ENCODE measurements around the gene AHRR.
"Not testable (repeated sequence)": the region's sequence is repeated elsewhere in the genome, so short reads cannot be mapped to it uniquely, and the experiment has no call there.

Gene AHRR

DNA sequence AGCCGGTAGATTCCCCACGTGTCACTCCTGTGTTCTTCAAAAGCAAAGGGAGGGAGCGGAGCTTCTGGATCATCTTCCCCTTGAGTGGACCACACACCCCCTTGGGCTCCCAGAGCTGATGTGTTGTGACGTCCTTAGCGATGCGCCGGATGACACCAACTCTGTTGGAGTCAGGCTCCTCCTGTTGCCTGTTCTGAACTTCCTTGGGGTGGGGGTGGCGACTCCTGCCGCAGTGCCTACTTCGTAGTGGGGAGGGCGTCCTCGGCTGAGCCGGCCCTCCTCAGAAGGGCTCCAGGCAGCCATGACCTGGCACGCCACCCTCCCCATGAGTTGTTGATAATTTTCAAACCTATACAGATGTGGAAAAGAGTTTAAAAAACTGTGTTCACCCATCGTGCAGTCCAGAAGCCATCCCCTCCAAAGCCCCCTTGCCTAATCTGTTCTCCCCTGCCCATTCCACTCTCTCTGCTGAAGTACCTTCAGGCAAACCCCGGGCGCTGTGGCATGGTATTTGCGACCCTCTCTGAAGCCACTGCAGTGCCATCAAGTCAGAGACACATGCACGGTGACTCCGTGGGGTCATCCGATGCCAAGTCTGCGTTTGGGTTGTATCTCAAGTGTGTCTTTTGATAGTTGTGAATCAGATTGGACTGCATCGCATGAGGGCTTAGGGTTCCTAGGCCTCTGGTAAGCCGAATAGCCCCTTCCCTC is 138.2 kb downstream of the AHRR start:
- DNase-seq (ENCODE audit: low read depth in 2 of 2), result no peak

DNA sequence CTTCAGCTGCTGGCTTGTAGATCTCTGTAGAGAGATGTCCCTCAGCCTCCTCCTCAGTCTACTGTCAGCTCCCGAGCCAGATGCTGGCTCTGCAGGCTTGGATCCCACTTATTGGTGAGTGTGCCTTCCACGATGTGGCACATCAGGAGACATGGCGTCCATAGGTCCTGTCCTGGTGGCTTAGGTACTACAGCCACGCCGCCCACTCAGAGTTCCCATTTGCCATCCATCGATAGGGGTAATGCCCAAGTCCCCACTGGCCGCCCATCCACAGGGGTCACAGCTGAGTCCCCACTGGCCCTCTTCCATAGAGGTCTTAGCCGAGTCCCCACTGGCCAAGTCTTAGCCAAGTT is 138.7 kb downstream of the AHRR start:
- DNase-seq (ENCODE audit: low read depth in 2 of 2), result no peak

DNA sequence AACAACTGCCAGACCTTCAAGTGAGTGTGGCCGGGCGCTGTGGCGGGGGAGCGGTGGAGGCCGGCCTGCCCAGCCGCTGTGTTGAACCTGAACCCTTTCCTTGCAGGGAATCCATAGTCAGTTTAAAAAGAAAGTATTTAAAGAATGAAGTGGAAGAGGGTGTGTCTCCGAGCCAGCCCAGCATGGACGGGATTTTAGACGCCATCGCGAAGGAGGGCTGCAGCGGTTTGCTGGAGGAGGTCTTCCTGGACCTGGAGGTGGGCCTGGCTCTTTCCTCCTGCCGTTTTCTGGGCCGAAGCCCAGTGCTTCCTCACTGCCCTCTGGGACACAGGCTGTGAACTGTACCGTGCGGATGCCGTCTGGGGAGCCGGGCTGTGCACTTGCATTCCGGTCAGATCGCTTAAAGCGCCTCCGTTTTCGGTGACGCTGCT is 140.6 kb downstream of the AHRR start:
- DNase-seq (ENCODE audit: low read depth in 2 of 2), result no peak

DNA sequence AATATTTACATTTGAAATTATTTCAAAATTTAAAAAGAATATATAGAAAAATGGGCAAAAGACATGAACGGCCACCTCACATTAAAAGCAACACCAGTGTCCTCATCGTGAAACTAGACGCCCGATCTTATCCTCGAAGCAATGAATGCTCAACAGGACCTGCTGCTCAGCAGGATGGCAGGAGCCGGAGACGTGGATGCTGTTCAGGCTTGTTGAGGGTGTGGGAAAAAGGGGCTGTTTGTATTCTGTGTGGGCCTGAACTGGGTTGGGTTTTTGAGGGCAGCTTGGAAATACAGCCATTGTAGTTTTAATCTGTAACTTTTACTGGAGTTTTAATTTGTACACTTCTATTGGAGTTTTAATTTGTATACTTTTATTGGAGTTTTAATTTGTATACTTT is 141.8 kb downstream of the AHRR start:
- DNase-seq (ENCODE audit: low read depth in 2 of 2), result no peak

DNA sequence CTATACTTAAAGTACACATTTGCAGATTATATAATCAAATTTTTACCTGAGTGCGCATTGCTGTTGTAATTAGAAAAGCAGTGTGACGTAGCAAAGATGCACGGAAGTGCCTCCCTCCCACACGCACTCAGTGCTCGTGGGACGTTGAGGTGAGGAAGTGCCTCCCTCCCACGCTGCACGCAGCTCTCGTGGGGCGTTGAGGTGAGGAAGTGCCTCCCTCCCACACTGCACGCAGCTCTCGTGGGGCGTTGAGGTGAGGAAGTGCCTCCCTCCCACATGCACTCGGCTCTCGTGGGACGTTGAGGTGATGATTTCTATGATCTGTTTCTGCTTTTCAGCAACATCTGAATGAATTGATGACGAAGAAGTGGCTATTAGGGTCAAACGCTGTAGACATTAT is 142.4 kb downstream of the AHRR start:
- peak; percentile 92 to 94 for DNase-seq (ENCODE audit: low read depth in 2 of 2)

DNA sequence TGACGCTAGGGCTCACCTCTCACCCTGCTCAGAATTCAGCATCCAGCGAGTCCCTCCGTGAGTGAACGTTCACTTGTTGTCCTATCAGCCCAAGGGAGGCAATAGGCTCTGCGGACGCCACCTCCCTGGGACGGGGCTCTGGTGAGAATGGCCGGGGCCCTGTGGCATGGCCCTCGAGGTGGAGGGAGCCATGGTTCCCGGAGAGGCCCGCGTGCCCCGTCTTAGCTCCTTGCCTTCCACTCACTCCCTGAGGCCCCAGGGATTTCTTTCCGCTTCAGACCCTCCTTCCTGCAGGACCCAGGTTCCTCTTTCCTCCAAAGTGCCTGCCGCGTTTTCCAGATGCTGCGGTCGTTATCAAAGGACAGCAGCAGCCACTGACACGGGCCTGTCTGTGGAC is 142.9 kb downstream of the AHRR start:
- DNase-seq (ENCODE audit: low read depth in 2 of 2), result no peak

DNA sequence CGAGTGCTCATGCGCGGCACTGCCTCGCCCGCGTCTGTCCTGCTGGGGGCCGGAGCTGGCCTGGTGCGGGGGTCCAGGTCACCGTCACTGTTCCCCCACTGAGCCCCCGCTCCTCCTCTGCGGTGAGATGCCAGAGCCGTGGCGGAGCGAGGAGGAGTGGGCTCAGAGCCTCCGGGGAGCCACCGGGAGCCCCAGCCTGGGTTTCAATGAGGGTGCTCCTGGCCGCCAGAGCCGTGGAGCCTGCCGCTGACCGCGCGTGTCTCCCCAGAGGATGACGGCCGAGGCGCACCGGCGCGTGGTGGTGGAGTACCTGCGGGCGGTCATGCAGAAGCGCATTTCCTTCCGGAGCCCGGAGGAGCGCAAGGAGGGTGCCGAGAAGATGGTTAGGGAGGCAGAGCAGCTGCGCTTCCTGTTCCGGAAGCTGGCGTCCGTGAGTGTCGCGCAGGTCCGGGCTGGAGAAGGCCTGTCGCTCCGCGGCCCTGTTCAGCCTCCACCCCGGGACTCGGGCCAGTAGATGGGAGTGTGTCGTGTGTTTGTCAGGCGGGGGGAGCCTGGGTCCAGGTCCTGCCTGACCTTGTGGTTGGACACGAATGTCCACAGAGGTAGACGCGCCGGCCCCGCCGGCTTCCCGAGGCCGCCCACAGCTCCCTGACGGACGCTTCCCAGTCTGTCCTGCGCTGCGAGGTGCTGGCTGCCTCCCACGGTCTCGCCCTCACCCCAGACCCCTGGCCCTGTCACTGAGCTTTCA is 143.5 kb downstream of the AHRR start:
- no peak for DNase-seq (ENCODE audit: low read depth in 2 of 2)

DNA sequence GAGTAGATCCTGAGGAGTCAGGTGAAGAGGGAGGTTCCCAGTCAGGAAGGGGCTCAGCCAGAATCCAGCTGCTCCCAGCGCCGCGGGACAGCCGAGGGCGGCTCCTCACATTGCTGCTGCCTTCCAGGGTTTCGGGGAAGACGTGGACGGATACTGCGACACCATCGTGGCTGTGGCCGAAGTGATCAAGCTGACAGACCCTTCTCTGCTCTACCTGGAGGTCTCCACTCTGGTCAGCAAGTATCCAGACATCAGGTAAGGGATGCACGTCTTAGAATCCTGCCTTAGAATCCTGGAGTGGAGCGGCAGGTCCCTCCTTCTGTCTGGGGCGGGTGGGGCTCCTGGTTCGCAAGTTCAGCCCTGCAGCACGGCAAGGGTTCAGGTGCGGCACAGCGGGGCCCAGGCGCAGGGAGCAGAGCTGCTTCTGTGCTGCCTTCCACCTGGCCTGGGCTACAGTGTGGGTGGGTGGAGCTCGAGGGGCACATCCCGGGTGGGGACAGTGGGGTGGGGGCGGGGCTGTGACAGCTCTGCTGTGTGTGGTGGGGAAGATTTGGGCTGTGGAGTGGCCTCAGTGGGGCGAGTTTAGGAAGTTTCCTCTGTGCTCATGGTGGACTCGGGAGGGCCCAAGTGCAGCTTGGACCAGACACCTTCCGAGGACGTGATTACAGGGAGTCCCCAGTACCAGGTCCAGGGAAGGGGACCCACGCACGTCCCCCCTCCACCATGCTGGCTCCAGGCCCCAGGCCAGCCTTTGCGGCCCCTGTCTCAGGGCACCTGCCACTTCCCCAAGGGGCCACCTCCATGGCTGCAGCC is 144.3 kb downstream of the AHRR start:
- no peak for DNase-seq (ENCODE audit: low read depth in 2 of 2)

DNA sequence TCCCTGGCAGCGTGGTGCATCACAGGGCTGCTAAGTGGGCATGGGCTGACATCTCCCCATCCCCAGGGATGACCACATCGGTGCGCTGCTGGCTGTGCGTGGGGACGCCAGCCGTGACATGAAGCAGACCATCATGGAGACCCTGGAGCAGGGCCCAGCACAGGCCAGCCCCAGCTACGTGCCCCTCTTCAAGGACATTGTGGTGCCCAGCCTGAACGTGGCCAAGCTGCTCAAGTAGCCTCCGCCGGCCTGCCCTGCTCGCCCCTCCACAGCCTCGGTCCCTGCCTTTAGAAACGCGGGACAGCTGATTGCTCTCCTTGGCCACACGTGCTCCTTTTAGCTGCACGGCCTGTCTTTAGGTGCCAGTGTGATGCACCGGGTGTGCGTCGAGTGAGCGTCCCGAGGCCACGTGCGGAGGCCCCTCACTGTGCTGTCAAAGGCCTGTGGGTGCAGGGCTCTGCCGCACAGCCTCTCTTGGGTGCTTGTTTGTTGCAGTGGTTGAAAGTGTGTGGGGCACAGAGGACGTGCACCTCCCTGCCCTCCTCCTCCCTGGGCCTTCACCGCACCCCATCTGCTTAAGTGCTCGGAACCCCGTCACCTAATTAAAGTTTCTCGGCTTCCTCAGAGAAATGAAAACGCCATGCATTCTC is 145.3 kb downstream of the AHRR start:
- DNase-seq (ENCODE audit: low read depth in 2 of 2), result no peak

DNA sequence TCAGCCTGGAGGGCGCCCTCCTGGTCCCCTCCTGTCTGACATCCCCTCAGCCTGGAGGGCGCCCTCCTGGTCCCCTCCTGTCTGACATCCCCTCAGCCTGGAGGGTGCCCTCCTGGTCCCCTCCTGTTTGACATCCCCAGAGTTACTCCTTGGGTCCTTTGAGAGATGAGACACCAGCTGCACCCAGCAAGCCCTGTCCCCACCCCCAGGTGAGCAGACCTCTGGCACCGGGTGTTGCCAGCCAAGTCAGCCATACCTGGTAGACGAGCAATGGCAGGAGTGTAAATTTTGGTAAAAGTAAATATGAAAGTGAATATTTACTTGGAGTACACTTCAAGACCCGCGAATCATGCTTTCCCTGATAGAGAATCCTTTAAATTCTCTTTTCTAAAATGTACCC is 146.9 kb downstream of the AHRR start:
- no peak for DNase-seq (ENCODE audit: low read depth in 2 of 2)

DNA sequence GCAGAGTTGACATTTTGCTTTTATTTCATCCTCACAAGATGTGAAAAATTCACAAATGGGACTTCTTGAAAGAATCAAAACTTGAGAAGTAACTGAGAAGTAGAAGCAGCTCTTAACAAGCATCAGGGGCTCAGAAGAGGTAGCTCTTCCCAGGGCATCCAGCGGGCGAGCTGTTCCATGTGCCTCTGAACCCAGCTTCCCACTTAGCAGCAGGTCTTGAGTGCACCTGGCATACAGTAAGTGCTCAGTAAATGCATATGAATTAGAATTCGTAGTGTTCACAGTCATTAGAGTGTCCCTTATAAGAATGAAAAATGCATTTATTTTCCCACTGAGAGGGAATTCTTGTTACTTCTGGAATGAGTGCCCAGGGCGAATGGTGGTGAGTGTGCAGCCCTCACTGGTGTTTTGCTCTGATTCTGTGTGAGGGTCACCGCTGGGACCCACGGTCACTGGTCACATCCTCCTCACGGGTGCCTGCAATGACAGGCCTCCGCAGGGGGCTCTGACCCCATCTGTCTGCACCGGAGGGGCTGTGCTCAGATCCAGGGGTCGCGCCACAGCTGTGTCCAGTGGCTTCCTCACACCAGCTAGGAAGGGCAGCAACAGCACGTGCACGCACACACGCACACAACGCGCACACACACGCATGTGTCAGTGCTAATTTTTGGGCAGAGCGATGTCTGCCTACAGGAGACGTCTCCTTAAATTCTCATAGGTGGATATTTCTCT is 148.4 kb downstream of the AHRR start:
- no peak for DNase-seq (ENCODE audit: low read depth in 2 of 2)

DNA sequence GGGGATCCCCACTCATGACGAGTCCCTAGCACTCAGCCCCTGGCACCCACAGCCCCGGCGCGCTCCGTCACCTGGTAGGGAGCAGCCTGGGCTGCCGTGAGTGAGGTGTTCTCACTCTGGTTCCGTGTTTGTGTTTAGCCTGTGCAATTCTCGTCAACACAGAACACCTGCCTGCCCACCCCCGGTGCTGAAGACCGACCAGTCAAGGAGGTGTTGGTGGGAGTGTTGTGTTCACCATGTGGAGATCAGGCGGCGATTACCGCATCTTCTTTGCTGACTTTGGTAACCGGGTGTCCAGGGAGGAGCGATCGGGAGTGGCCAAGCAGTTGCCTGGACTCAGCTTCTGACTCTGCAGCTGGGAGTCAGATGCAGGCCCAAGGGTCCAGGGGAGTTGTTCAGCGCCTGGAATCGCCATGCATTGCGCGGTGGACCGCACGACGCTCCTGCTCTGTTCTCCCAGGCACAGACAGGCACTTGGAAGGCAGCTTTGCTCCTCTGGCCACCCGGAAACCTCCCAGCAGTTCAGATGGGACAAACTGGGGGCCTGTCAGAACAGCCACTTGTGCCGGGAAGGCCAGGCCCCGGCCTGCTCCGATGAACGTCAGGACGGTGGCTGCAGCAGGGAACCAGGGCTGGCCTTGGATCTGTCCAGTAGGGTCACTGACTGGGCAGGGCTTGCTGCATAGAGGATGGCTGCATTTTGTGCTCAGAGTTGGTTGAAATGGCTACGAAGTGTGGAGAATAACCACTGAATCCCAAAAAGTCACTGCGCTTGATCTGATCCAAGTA is 149.6 kb downstream of the AHRR start:
- DNase-seq (ENCODE audit: low read depth in 2 of 2), result no peak

DNA sequence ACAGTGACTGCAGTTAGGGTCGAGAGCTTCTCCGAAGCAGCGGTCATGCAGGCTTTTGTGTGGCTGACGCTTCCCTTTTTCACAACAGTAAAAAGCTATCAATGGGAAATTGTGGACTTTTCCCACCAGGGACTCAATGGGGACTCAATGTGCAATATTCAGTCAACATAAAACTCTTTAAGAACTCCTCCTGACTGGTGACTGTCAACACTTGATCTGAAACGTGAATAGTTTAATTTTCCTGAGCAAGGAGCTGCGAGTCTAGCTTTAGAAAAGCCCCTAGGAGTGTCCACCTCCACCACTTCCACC is 150.2 kb downstream of the AHRR start:
- DNase-seq (ENCODE audit: low read depth in 2 of 2), result no peak

DNA sequence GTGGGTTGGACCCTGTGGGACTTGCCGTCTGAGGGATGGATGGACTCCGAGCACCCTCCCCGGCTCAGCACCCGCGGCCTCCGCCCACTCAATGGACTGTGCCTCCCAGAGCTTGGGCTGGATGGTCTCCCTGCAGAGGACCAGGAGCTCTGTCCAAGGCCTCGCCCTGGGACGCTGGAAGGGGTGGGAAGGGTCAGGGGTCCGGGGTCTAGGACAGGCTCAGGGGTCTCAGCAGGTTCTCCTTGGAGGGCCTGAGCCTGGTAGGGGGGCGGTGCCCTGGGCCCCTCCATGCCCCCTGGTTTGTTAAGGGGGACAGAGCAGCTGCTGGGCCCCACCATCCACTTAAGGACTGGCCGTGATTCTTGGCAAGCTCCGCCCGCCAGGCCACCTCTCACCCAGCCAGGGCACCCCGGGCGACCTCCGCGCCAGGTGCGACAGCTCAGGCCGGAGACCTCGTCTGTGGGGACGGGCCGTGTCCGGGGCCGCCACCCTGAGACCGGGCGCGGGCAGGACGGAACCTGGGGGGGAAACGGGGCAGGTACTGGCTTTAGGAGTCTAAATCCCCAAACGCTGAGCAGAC is 150.7 kb downstream of the AHRR start:
- DNase-seq (ENCODE audit: low read depth in 2 of 2), result no peak

DNA sequence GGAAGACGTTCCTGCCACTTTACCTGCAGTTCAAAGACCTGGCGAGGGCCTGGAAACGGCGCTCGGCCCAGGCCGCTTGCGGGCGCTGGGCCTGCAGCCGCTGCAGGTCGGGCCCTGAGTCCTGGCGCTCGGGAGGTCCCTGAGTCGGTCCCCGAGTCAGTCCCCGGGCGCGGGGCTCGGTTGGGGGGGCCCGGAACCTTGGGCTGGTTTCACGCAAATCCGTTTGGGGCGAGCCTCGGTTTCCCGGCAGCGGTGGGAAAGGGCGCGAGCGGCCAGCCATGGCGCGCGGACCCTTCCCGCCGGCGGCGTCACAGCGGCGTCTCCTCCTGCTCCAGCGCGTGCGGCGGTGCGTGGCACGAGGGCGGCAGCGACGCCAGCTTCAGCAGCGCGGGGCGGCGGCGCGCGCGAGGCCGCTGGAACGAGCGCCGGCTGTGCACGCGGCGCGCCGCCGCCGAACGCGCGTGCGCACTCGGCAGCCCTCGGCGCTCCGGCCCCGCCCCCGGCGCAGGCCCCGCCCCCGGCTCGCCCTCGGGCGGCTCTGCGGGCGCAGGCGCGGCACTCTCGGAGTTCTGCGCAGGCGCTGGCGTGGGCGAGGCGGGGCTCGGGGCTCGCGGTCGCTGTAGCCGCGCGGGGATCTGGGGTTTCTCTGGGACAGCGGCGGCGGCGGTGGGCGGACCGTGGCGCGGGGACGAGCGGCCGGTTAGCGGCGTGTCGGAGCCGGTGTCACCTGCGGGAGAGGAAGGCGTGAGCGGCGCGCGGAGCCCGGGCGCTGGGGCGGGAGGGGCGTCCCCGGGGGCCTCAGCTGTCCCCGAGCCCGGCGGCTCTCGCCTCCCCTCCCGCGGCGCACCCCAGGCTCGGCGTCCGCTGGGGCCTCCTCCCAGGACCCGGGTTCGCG is 151.4 kb downstream of the AHRR start:
- peak; percentile 71 to 88 for DNase-seq (ENCODE audit: low read depth in 2 of 2)

DNA sequence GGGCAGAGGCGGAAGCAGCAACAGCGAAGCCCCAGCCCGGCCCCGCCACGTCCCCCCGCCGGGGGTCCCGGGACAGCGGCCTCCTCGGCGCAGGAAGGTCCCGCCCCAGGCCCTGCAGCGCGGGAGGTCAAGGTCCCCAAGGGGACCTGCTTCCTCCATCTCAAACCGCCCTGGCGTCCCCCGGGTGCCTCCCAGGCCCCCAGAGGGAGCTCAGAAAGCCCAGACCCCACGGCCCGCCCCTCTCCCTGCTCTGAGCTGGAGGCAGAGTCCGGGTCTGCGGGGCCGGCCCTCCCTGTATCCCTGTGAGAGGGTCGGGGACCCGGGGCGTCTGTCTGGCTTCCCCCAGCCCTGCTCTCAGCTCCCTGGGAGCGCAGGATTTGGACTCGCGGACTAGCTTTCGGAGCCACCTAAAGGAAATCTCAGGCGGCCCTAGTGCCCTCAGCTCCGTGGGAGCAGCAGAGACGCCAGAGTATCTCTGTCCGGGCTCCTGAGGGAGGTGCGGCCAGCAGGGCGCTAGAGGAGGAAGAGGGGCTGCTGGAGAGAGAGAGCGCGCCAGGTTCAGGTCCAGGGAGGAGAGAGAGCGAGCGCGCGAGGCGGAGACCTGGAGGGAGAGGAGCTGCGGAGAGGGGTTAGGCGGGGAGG is 152.2 kb downstream of the AHRR start:
- no peak for DNase-seq (ENCODE audit: low read depth in 2 of 2)

DNA sequence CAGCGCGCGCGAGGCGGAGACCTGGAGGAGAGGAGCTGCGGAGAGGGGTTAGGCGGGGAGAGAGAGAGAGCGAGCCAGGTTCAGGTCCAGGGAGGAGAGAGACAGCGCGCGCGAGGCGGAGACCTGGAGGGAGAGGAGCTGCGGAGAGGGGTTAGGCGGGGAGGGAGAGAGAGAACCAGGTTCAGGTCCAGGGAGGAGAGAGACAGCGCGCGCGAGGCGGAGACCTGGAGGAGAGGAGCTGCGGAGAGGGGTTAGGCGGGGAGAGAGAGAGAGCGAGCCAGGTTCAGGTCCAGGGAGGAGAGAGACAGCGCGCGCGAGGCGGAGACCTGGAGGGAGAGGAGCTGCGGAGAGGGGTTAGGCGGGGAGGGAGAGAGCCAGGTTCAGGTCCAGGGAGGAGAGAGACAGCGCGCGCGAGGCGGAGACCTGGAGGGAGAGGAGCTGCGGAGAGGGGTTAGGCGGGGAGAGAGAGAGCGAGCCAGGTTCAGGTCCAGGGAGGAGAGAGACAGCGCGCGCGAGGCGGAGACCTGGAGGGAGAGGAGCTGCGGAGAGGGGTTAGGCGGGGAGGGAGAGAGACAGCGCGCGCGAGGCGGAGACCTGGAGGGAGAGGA is 152.8 kb downstream of the AHRR start:
- DNase-seq (ENCODE audit: low read depth in 2 of 2), result not testable (repeated sequence)

DNA sequence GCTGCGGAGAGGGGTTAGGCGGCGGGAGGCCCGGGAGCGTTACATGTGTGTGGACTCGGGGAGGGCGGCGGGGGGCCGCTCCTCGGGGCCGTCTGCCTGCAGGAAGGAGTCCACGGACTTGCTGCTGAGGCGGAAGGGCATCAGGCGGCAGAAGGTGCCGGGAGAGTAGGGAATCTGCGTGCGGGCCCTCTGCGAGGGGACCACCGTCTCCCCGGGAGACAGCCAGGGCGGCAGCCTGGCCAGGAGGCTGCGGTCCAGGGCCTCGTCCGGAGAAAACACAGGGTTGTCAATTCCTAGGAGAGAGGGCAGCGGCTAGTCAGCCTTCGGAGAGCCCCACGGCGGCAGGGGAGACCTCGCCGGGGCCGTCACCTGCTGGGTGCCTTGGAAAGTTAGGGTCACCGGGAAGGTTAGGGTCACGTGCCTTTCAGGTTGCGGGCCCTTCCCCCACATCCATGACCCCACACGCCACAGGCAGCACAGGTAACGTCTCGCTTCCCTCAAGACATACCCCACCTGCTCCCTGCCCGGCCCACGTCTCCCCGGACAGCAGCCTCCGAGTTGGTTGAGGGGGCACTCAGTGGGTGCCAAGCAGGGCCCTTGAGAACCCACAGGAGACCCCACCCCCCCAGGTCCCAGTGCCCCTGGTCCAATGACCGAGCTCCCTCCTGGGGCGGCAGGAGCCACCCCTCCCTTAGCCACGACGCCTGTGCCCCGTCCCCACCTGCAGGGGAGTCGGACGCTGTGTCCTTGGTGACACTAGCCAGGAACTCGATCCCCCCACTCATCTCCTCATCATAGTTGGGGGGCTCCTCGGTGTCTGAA is 153.5 kb downstream of the AHRR start:
- DNase-seq (ENCODE audit: low read depth in 2 of 2), result no peak

All from stimulated activated CD8-positive, alpha-beta memory T cell treated with anti-CD3 and anti-CD28 coated beads, Interleukin-7, amount 100 ng/mL, for 4 hours (primary cell).